HTERT RPE-1 (cell line): ENCODE results near the gene EEF2K.

ENCODE experiments used
- in situ Hi-C: fragments of 300-500 bp; cut with MboI; formaldehyde crosslinking; loops from 4 replicates; pipeline ENCODE4 v1.14.3; 2020; ENCODE audit warnings: low sequenced_read_pairs

Gene EEF2K

GRCh38 chr16:22328081-22328725 lies 122.1 kb downstream of the EEF2K start:
- in situ Hi-C loops = no loop called here

GRCh38 chr16:22329199-22329695 lies 123.2 kb downstream of the EEF2K start:
- in situ Hi-C loops = no loop called here

GRCh38 chr16:22330326-22330725 lies 124.2 kb downstream of the EEF2K start:
- in situ Hi-C loops = no loop called here

GRCh38 chr16:22333457-22333994 lies 127.4 kb downstream of the EEF2K start:
- in situ Hi-C loops = no loop called here

GRCh38 chr16:22335668-22336246 lies 129.7 kb downstream of the EEF2K start:
- in situ Hi-C loops = no loop called here

- in situ Hi-C loops = no loop called here
Observed at GRCh38 chr16:22336581-22336980, 130.5 kb downstream of the EEF2K start.

GRCh38 chr16:22337045-22337444 lies 131.0 kb downstream of the EEF2K start:
- in situ Hi-C loops = no loop called here

- in situ Hi-C loops = no loop called here
Observed at GRCh38 chr16:22337849-22338635, 132.0 kb downstream of the EEF2K start.
